A549 (cell line): ENCODE data around the gene FGGY. TPM values are rescaled to one million over a fixed set of nuclear protein-coding genes. Genes with fewer than 3 reads are reported as not detected.

ENCODE experiments used
- ATAC-seq, 2 experiments: fragments of 200-7000 bp in 1 of 2; fragments of >200 bp in 1 of 2; cut with Nextera tagmentation in 1 of 2; cut with Tn5 transposase in 1 of 2; 3 replicates each; pipeline versions ENCODE4 v1.8.0 to v1.9.1; 2018 to 2020; ENCODE audit warnings: mild to moderate bottlenecking in 1 of 2, moderate library complexity in 1 of 2
- CTCF ChIA-PET: fragments of 300-600 bp; sonication (Branson Sonifier 250); formaldehyde crosslinking; extraction: SDS; loops from one replicate; lab custom pipeline; 2021; ENCODE audit warnings: antibody characterized with exemption, inconsistent platforms; lab: Yijun Ruan, JAX
- POLR2A ChIA-PET: fragments of 350-600 bp; formaldehyde crosslinking; extraction: SDS; loops from one replicate; lab custom pipeline; 2021; ENCODE audit warnings: antibody characterized with exemption, inconsistent platforms; lab: Yijun Ruan, JAX
- DNase-seq, 2 experiments: peaks; one replicate each; pipeline versions ENCODE4 v3.0.0 to v3.0.0-alpha.2; 2011 to 2016; ENCODE audit warnings: low read depth in 1 of 2, low spot score in 1 of 2
- FAIRE-seq: peaks from 2 replicates; lab custom pipeline; 2011; peaks lifted over from hg19 to GRCh38; lab: Jason Lieb, UNC
- H3K27ac ChIP-seq, 2 experiments: fragments of >200 bp; sonication (Bioruptor Twin); formaldehyde crosslinking; 3 replicates each; pipeline ENCODE4 v1.5.1; 2016 to 2017
- H3K4me1 ChIP-seq: fragments of >200 bp; sonication (Bioruptor Twin); formaldehyde crosslinking; 3 replicates; pipeline ENCODE4 v1.6.1; 2016
- H3K4me2 ChIP-seq: fragments of >200 bp; sonication (Bioruptor Twin); formaldehyde crosslinking; 3 replicates; pipeline ENCODE4 v1.6.1; 2016
- H3K4me3 ChIP-seq: fragments of >200 bp; sonication (Bioruptor Twin); formaldehyde crosslinking; 3 replicates; pipeline ENCODE4 v1.5.1; 2016
- H3K9me3 ChIP-seq: fragments of >200 bp; sonication (Bioruptor Twin); formaldehyde crosslinking; 3 replicates; pipeline ENCODE4 v1.6.1; 2016
- CBX8 ChIP-seq: fragments of 200-600 bp; sonication (generic); IDR thresholded peaks from 2 replicates; pipeline ENCODE4 v1.6.1; 2016
- CEBPB ChIP-seq, 2 experiments: fragments of >200 bp in 1 of 2; sonication (Bioruptor Twin) in 1 of 2; formaldehyde crosslinking in 1 of 2; IDR thresholded peaks; 2 replicates each; pipeline ENCODE4 v1.6.1; 2012 to 2016
- CTCF ChIP-seq: fragments of >200 bp; sonication (Bioruptor Twin); formaldehyde crosslinking; IDR thresholded peaks from 3 replicates; pipeline ENCODE4 v1.5.1; 2016
- E2F6 ChIP-seq: IDR thresholded peaks from 2 replicates; pipeline ENCODE4 v1.6.1; 2012; ENCODE audit warnings: low read depth, borderline replicate concordance
- JUNB ChIP-seq: fragments of >200 bp; sonication (Bioruptor Twin); formaldehyde crosslinking; IDR thresholded peaks from 2 replicates; pipeline ENCODE4 v1.6.1; 2016
- KDM5A ChIP-seq: fragments of 200-600 bp; sonication (generic); IDR thresholded peaks from 2 replicates; pipeline ENCODE4 v1.6.1; 2016; ENCODE audit warnings: antibody characterized with exemption, mild to moderate bottlenecking
- MAX ChIP-seq: IDR thresholded peaks from 2 replicates; pipeline ENCODE4 v1.6.1; 2012
- PBX3 ChIP-seq: IDR thresholded peaks from 2 replicates; pipeline ENCODE4 v1.6.1; 2012
- SMC3 ChIP-seq: fragments of >200 bp; sonication (Bioruptor Twin); formaldehyde crosslinking; IDR thresholded peaks from 3 replicates; pipeline ENCODE4 v1.6.1; 2018; ENCODE audit warnings: inconsistent platforms
- TP53 ChIP-seq: fragments of 250-450 bp; sonication (Bioruptor Pico); IDR thresholded peaks from 2 replicates; pipeline ENCODE4 v1.5.0; 2021; ENCODE audit warnings: mild to moderate bottlenecking, moderate library complexity
- USF2 ChIP-seq: fragments of 450-650 bp; IDR thresholded peaks from 2 replicates; pipeline ENCODE4 v1.6.1; 2014; ENCODE audit warnings: antibody characterized with exemption
- ZC3H11A ChIP-seq: fragments of 450-650 bp; IDR thresholded peaks from 2 replicates; pipeline ENCODE4 v1.6.1; 2014; ENCODE audit warnings: antibody characterized with exemption, mild to moderate bottlenecking
- WGBS: methylation state at CpG from one replicate; pipeline ENCODE4 v1.1.6; 2017; ENCODE audit errors: missing lambda C conversion rate; 5-methylcytosine and 5-hydroxymethylcytosine counted together
- polyA plus RNA-seq, 4 experiments: library from polyadenylated mRNA; depleted of rRNA in 3 of 4; stranded (reverse); fragments of >200 nt; fragmentation: RNase III in 1 of 4; extraction: RNeasy Plus Mini Kit Qiagen cat#74134 plus additional on column Dnase treatment in 1 of 4; gene quantifications; 2 replicates in 3 of 4; 3 replicates in 1 of 4; pipeline ENCODE4 v1.2.3, GENCODE V29; 2011 to 2017

FGGY gene
- polyA plus RNA-seq, 2 of the 4 experiments (the other 2 are of a cell fraction) = 2.9 to 4.8 TPM

GRCh38 chr1:59561796-59562195, 264.9 kb downstream of the FGGY start:
- Histone ChIP-seq H3K9me3 (no peaks in the 10 kb centered on the region), H3K4me2 (no peak overlapping the region), H3K27ac (no peak overlapping the region), H3K4me1 (no peaks in the 10 kb centered on the region), H3K4me3 (no peak overlapping the region)
- FAIRE-seq = no peak
- ChIA-PET POLR2A (no interaction called here), CTCF (no interaction called here)
- WGBS = 55% methylated on average over 1 of the region's 1 CpG
- DNase-seq = no peak
- ATAC-seq = no peak
- no peak for TF ChIP-seq JUNB

GRCh38 chr1:59564192-59564891, 267.4 kb downstream of the FGGY start:
- no peak overlapping the region for H3K4me3 ChIP-seq
- no peak for ATAC-seq
- H3K27ac ChIP-seq = no peak overlapping the region
- ChIA-PET POLR2A (no interaction called here), CTCF (no interaction called here)
- TF ChIP-seq CTCF = no peak
- no peak for TF ChIP-seq USF2
- TF ChIP-seq SMC3 = no peak
- no peak for TF ChIP-seq ZC3H11A
- H3K9me3 ChIP-seq = no peaks in the 10 kb centered on the region
- DNase-seq = no peak
- no peaks in the 10 kb centered on the region for H3K4me1 ChIP-seq
- no peak for FAIRE-seq
- WGBS = 13% methylated on average over 6 of the region's 6 CpGs
- no peak overlapping the region for H3K4me2 ChIP-seq

- ChIA-PET CTCF (no interaction called here), POLR2A (no interaction called here)
- no peak overlapping the region for H3K4me2 ChIP-seq
- WGBS = 70% methylated on average over 5 of the region's 5 CpGs
- no peaks in the 10 kb centered on the region for H3K9me3 ChIP-seq
- H3K27ac ChIP-seq = no peak overlapping the region
- ATAC-seq = no peak
- H3K4me3 ChIP-seq = no peak overlapping the region
- no peaks in the 10 kb centered on the region for H3K4me1 ChIP-seq
- no peak for FAIRE-seq
- DNase-seq = no peak
- TF ChIP-seq TP53 (no peak), KDM5A (no peak), MAX (no peak), CEBPB (IDR thresholded peaks at IDR 0.05) (no peak), CBX8 (no peak), PBX3 (no peak), E2F6 (no peak)
Measured at GRCh38 chr1:59565611-59566410, 268.9 kb downstream of the FGGY start.
